BLaER1 treated with 17β-estradiol and CSF1 and Interleukin-3, amounts not matched to agents 10 nM and 100 nM (cell line): ENCODE results near the gene RBM19.

ENCODE experiments used
- H3K27ac ChIP-seq, 11 experiments: shearing (Covaris generic); formaldehyde crosslinking; 2 replicates each; pipeline ENCODE4 v1.8.1; 2022
- H3K27me3 ChIP-seq, 11 experiments: shearing (Covaris generic); formaldehyde crosslinking; 2 replicates each; pipeline ENCODE4 v1.8.1; 2022
- H3K36me3 ChIP-seq, 11 experiments: shearing (Covaris generic); formaldehyde crosslinking; 2 replicates each; pipeline ENCODE4 v1.8.1; 2022
- H3K4me1 ChIP-seq, 10 experiments: shearing (Covaris generic); formaldehyde crosslinking; 2 replicates each; pipeline ENCODE4 v1.8.1; 2022
- H3K4me2 ChIP-seq, 11 experiments: shearing (Covaris generic); formaldehyde crosslinking; 2 replicates each; pipeline ENCODE4 v1.8.1; 2022
- H3K4me3 ChIP-seq, 10 experiments: shearing (Covaris generic); formaldehyde crosslinking; 2 replicates each; pipeline ENCODE4 v1.8.1; 2022
- H3K9ac ChIP-seq, 11 experiments: shearing (Covaris generic); formaldehyde crosslinking; 2 replicates each; pipeline ENCODE4 v1.8.1; 2022
- H3K9me3 ChIP-seq, 11 experiments: shearing (Covaris generic); formaldehyde crosslinking; replicated peaks in 1 of 11; 2 replicates each; pipeline ENCODE4 v1.8.1; 2022
- H4K20me1 ChIP-seq, 11 experiments: shearing (Covaris generic); formaldehyde crosslinking; 2 replicates each; pipeline ENCODE4 v1.8.1; 2022
- Cebpa-rat ChIP-seq, 11 experiments: shearing (Covaris generic); IDR thresholded peaks; 2 replicates each; pipeline ENCODE4 v1.8.1; 2022

Gene RBM19

GRCh38 chr12:113962733-113963132 is 3.4 kb downstream of the RBM19 start:
- H3K9ac ChIP-seq, result no peak overlapping the region
- H3K4me3 ChIP-seq, result no peak overlapping the region
- peaks cover 22 to 45% (median 29%) of the 10 kb centered on the region in 10 experiments for H3K4me1 ChIP-seq
- H3K36me3 ChIP-seq, result peaks cover 47 to 69% (median 61%) of the 10 kb centered on the region in 11 experiments
- TF ChIP-seq Cebpa-rat (IDR thresholded peaks at IDR 0.05), result no peak
- no peaks in the 10 kb centered on the region for H3K9me3 ChIP-seq
- H3K4me2 ChIP-seq, result peak overlapping the region in 3 of 11 experiments; percentile 24 to 42 (median 34); a peak in 4 of 22 replicates
- no peak overlapping the region for H3K27ac ChIP-seq
- H4K20me1 ChIP-seq, result peaks cover 0 to 60% (median 27%) of the 10 kb centered on the region in 11 experiments; a peak in 15 of 22 replicates
- no peaks in the 10 kb centered on the region for H3K27me3 ChIP-seq

DNA sequence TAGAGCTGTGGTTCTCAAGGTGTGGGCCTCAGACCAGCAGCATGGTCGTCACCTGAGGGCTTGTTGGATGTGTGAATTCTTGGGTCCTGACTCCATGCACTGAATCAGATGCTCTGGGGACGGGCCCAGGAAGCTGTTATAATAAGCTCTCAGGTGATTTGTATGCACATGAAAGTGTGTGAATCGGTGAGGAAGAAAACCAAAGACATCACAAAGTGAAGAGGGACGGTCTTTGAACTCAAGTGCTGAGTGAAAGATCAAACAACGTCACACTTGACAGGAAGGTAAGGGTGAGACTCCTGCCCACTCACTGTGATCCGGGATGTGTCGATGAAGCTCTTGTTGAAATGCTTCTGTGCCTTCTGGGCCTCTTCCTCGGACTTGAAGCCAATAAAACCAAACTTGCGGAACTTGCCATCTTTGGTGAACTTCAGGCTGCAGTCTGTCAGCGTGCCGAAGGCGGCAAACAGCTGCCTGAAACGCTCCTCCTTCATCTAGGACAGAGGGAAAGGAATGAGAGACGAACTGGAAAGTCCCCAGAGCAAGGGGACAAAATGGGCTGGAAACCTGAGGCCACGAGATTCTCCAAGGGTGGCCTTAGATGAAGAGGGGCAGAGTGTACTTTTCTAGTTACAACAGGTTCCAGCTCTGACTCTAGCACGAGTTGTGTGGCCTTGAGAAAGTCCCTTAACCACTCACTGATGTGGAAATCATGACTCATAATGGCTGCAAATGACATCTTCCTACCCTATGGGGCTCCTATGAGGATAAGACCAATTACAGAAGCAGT is 4.0 kb downstream of the RBM19 start:
- Histone ChIP-seq H3K9me3 (no peaks in the 10 kb centered on the region), H3K9ac (no peak overlapping the region; a peak in 1 of 22 replicates), H3K36me3 (peaks cover 53 to 76% (median 67%) of the 10 kb centered on the region in 11 experiments), H3K4me1 (peaks cover 20 to 44% (median 27%) of the 10 kb centered on the region in 10 experiments), H3K27ac (peak overlapping the region in 2 of 11 experiments; percentile 21 to 23; a peak in 2 of 22 replicates), H3K27me3 (no peaks in the 10 kb centered on the region), H4K20me1 (peaks cover 0 to 60% (median 27%) of the 10 kb centered on the region in 11 experiments; a peak in 15 of 22 replicates), H3K4me2 (peak overlapping the region in 3 of 11 experiments; percentile 24 to 42 (median 34); a peak in 4 of 22 replicates), H3K4me3 (no peak overlapping the region)
- TF ChIP-seq Cebpa-rat (IDR thresholded peaks at IDR 0.05), result no peak

GRCh38 chr12:113960030-113960429 is 6.1 kb downstream of the RBM19 start:
- Histone ChIP-seq H3K9me3 (no peaks in the 10 kb centered on the region), H3K9ac (no peak overlapping the region), H3K4me3 (no peak overlapping the region), H3K27ac (no peak overlapping the region), H3K4me2 (no peak overlapping the region), H3K27me3 (no peaks in the 10 kb centered on the region), H4K20me1 (peaks cover 0 to 77% (median 27%) of the 10 kb centered on the region in 11 experiments; a peak in 15 of 22 replicates), H3K36me3 (peaks cover 74 to 96% (median 87%) of the 10 kb centered on the region in 11 experiments), H3K4me1 (peaks cover 13 to 32% (median 21%) of the 10 kb centered on the region in 10 experiments)
- no peak for TF ChIP-seq Cebpa-rat (IDR thresholded peaks at IDR 0.05)

DNA sequence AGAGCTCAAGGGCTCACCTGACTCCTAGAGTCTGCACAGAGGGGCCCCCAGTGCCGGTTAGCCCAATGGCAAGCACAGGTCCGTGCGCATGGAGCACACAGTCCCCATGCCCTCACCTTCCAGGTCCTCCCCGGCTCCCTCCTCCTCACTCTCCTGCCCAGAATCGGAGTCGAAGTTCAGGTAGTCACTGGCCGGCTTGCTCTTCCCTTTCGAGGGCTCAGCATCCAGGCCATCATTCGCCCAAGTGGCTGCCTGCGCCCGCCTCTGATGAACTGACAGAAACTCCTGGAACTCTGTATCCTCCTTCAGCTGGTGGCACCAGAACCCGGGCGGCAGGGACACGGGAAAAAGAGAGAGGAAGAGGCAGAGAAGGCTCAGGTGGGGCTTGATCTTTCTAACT is 7.0 kb downstream of the RBM19 start:
- peaks cover 9 to 23% (median 17%) of the 10 kb centered on the region in 10 experiments for H3K4me1 ChIP-seq
- H3K4me2 ChIP-seq, result no peak overlapping the region
- peaks cover 0 to 81% (median 27%) of the 10 kb centered on the region in 11 experiments; a peak in 15 of 22 replicates for H4K20me1 ChIP-seq
- no peaks in the 10 kb centered on the region for H3K9me3 ChIP-seq
- H3K9ac ChIP-seq, result no peak overlapping the region
- no peak overlapping the region for H3K27ac ChIP-seq
- no peak for TF ChIP-seq Cebpa-rat (IDR thresholded peaks at IDR 0.05)
- H3K4me3 ChIP-seq, result no peak overlapping the region
- H3K27me3 ChIP-seq, result no peaks in the 10 kb centered on the region
- H3K36me3 ChIP-seq, result peaks cover 83 to 100% (median 93%) of the 10 kb centered on the region in 11 experiments

- H3K4me1 ChIP-seq, result peaks cover 9 to 19% (median 12%) of the 10 kb centered on the region in 10 experiments
- no peaks in the 10 kb centered on the region for H3K9me3 ChIP-seq
- H3K4me2 ChIP-seq, result no peak overlapping the region
- H3K36me3 ChIP-seq, result peaks cover 93 to 100% (median 99%) of the 10 kb centered on the region in 11 experiments
- H3K4me3 ChIP-seq, result no peak overlapping the region
- no peak for TF ChIP-seq Cebpa-rat (IDR thresholded peaks at IDR 0.05)
- H3K27me3 ChIP-seq, result no peaks in the 10 kb centered on the region
- H3K27ac ChIP-seq, result no peak overlapping the region
- no peak overlapping the region for H3K9ac ChIP-seq
- H4K20me1 ChIP-seq, result peaks cover 0 to 79% (median 24%) of the 10 kb centered on the region in 11 experiments; a peak in 14 of 22 replicates
These were observed 8.0 kb downstream of the RBM19 start for GRCh38 chr12:113958108-113958507.

GRCh38 chr12:113957627-113958026 is 8.5 kb downstream of the RBM19 start:
- H3K4me1 ChIP-seq, result peaks cover 6 to 15% (median 11%) of the 10 kb centered on the region in 10 experiments
- no peak for TF ChIP-seq Cebpa-rat (IDR thresholded peaks at IDR 0.05)
- no peak overlapping the region for H3K27ac ChIP-seq
- H3K9me3 ChIP-seq, result no peaks in the 10 kb centered on the region
- no peak overlapping the region for H3K4me2 ChIP-seq
- H4K20me1 ChIP-seq, result peaks cover 0 to 74% (median 19%) of the 10 kb centered on the region in 11 experiments; a peak in 12 of 22 replicates
- H3K27me3 ChIP-seq, result no peaks in the 10 kb centered on the region
- no peak overlapping the region for H3K4me3 ChIP-seq
- H3K9ac ChIP-seq, result no peak overlapping the region
- H3K36me3 ChIP-seq, result peaks cover 95 to 100% (median 99%) of the 10 kb centered on the region in 11 experiments

GRCh38 chr12:113955109-113955970 is 10.8 kb downstream of the RBM19 start:
- Histone ChIP-seq H3K27ac (peak overlapping the region in 4 of 11 experiments; percentile 2 to 34 (median 8); a peak in 4 of 22 replicates), H3K36me3 (peaks cover 93 to 100% (median 99%) of the 10 kb centered on the region in 11 experiments), H4K20me1 (peaks cover 0 to 66% (median 13%) of the 10 kb centered on the region in 11 experiments; a peak in 8 of 22 replicates), H3K4me1 (peaks cover under 1 to 18% (median 12%) of the 10 kb centered on the region in 10 experiments; a peak in 19 of 20 replicates), H3K4me2 (peak overlapping the region in 7 of 11 experiments; percentile 6 to 50 (median 38); a peak in 11 of 22 replicates), H3K27me3 (no peaks in the 10 kb centered on the region), H3K4me3 (no peak overlapping the region), H3K9me3 (no peaks in the 10 kb centered on the region), H3K9ac (peak overlapping the region in 5 of 11 experiments; percentile 1 to 30 (median 21); a peak in 5 of 22 replicates)
- no peak for TF ChIP-seq Cebpa-rat (IDR thresholded peaks at IDR 0.05)

DNA sequence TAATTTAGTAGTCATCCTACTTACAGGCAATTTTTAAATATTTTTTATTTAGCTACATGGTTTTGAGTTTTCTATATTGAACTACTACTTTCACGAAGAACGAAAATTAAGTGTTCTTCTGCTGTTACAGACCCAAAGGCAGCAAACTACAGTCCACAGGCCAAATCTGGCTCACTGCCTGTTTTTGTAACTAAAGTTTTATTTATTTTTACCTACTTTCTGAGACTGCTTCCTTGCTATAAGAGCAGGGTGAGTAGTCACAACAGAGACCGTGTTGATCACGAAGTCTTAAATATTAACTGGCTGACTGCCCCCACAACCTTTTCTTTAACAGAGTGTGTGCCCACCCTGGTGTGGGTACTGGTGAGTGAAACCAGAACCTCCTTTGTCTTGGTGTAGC is 11.6 kb downstream of the RBM19 start:
- H4K20me1 ChIP-seq, result peaks cover 0 to 66% (median 9%) of the 10 kb centered on the region in 11 experiments; a peak in 9 of 22 replicates
- H3K4me1 ChIP-seq, result peaks cover 8 to 26% (median 16%) of the 10 kb centered on the region in 10 experiments
- H3K36me3 ChIP-seq, result peaks cover 88 to 100% (median 99%) of the 10 kb centered on the region in 11 experiments
- no peak for TF ChIP-seq Cebpa-rat (IDR thresholded peaks at IDR 0.05)
- H3K9me3 ChIP-seq, result no peaks in the 10 kb centered on the region
- no peaks in the 10 kb centered on the region for H3K27me3 ChIP-seq
- H3K4me3 ChIP-seq, result no peak overlapping the region
- H3K9ac ChIP-seq, result peak overlapping the region in 5 of 11 experiments; percentile 1 to 30 (median 21); a peak in 6 of 22 replicates
- peak overlapping the region in 4 of 11 experiments; percentile 2 to 34 (median 8); a peak in 4 of 22 replicates for H3K27ac ChIP-seq
- H3K4me2 ChIP-seq, result peak overlapping the region in 7 of 11 experiments; percentile 6 to 50 (median 38); a peak in 11 of 22 replicates
